Measurements from ENCODE around the gene CFAP74. TPM values are rescaled to one million over a fixed set of nuclear protein-coding genes. Genes with fewer than 3 reads are reported as not detected.

CFAP74 gene
- total and polyA plus RNA-seq, 2 donors (not counting 3 experiments of a cell fraction or from before 2014, with no cell fraction given): not detected

GRCh38 chr1:1960480-1961196 lies 42.9 kb downstream of the CFAP74 start:
- no TSS peak for BruUV-seq (replicated peaks)
- dilution Hi-C loops (cut with MboI; ENCODE audit: extremely low pct_ligation_motif_present, low sequenced_read_pairs) (no loop called here), intact Hi-C loops (cut with micrococcal nuclease) (loop anchor here (1.0 kb wide), 2 partner anchors 85 to 179 kb away; no protein-coding TSS in a partner anchor)
- Histone ChIP-seq H3K9ac (replicated peaks; ENCODE audit: extremely low read depth, insufficient read depth, low read length) (no peak overlapping the region), H3K79me2 (ENCODE audit: control insufficient read depth, insufficient read depth, low read length) (no peaks in the 10 kb centered on the region), H2AFZ (ENCODE audit: low read depth, low read length) (no peak overlapping the region), H3K4me1 (ENCODE audit: control insufficient read depth, extremely low read depth, insufficient read depth, low read length) (no peaks in the 10 kb centered on the region), H3K36me3 (ENCODE audit: control insufficient read depth in 2 of 2, extremely low read depth in 1 of 2, insufficient read depth in 2 of 2, low read length in 2 of 2) (no peaks in the 10 kb centered on the region), H3K9me1 (replicated peaks; ENCODE audit: control insufficient read depth, extremely low read depth, insufficient read depth, low read length) (no peaks in the 10 kb centered on the region), H3K27ac (ENCODE audit: insufficient read depth, low read depth, low read length) (no peak overlapping the region), H3K9me3 (replicated peaks; ENCODE audit: control insufficient read depth, insufficient read depth, low read length) (no peaks in the 10 kb centered on the region), H3K27me3 (ENCODE audit: control insufficient read depth in 2 of 2, insufficient read depth in 2 of 2, low read length in 2 of 2) (peaks cover 3% of the 10 kb centered on the region in 2 experiments), H3K4me2 (ENCODE audit: insufficient read depth, low read length) (no peak overlapping the region), H3K4me3 (replicated peaks in 1 of 3; ENCODE audit: insufficient read depth in 1 of 3, low read depth in 1 of 3, low read length in 3 of 3) (no peak overlapping the region), H4K20me1 (replicated peaks; ENCODE audit: control insufficient read depth, extremely low read depth, insufficient read depth, low read length) (no peaks in the 10 kb centered on the region)
- no peak for DNase-seq (ENCODE audit: low read depth, low spot score)
- CTCF ChIA-PET: interaction anchor here (0.7 to 5.7 kb wide), 11 partner anchors 8 to 214 kb away, joined by 3 to 108 read pairs (median 6); no protein-coding TSS in a partner anchor
- TF ChIP-seq GATA2 (IDR thresholded peaks at IDR 0.05; ENCODE audit: insufficient read depth, insufficient read length, low read depth, low read length): no peak
- no peak for TF ChIP-seq FOS (IDR thresholded peaks at IDR 0.05; ENCODE audit: borderline replicate concordance, insufficient read depth, low read length)
- TF ChIP-seq MYC (IDR thresholded peaks at IDR 0.05; ENCODE audit: low read depth, low read length): no peak
- TF ChIP-seq MAX (IDR thresholded peaks at IDR 0.05; ENCODE audit: insufficient read depth, insufficient read length): no peak
- no peak for TF ChIP-seq POLR2A (IDR thresholded peaks at IDR 0.05; ENCODE audit: low read depth, low read length)
- no peak for TF ChIP-seq CTCF (IDR thresholded peaks at IDR 0.05; ENCODE audit: extremely low read depth in 1 of 2, insufficient read depth in 1 of 2, low read depth in 1 of 2, low read length in 2 of 2)
- TF ChIP-seq JUN (IDR thresholded peaks at IDR 0.05; ENCODE audit: borderline replicate concordance, insufficient read depth, insufficient read length, low read depth): no peak
- TF ChIP-seq POLR2AphosphoS5 (IDR thresholded peaks at IDR 0.05; ENCODE audit: insufficient read depth, low read depth, low read length): no peak
- no peak for TF ChIP-seq EZH2 (IDR thresholded peaks at IDR 0.05; ENCODE audit: borderline replicate concordance, low read depth, low read length, severe bottlenecking)
- no peak for FAIRE-seq
- POLR2A ChIA-PET: no interaction called here

Data from endothelial cell of umbilical vein (primary cell).